UCSD-AML1 (cell line): ENCODE results near the gene ORAI1.
"Not testable (repeated sequence)": the region's sequence is repeated elsewhere in the genome, so short reads cannot be mapped to it uniquely, and the experiment has no call there.

Source experiments
- DNase-seq: peaks from one replicate; lab custom pipeline; 2025; ENCODE audit not compliant: unreplicated experiment; lab: John Stamatoyannopoulos, UW

The ORAI1 gene

GRCh38 chr12:121648458-121649028, 22.2 kb downstream of the ORAI1 start:
- no peak for DNase-seq

- DNase-seq, result no peak
These were observed 23.0 kb downstream of the ORAI1 start for GRCh38 chr12:121649322-121649721.

GRCh38 chr12:121649819-121650353, 23.6 kb downstream of the ORAI1 start:
- peak; percentile 42 for DNase-seq

GRCh38 chr12:121651320-121651719, 25.0 kb downstream of the ORAI1 start:
- DNase-seq, result no peak

GRCh38 chr12:121652767-121653497, 26.6 kb downstream of the ORAI1 start:
- DNase-seq, result no peak

- DNase-seq, result no peak
These were observed 27.7 kb downstream of the ORAI1 start for GRCh38 chr12:121653999-121654398.

GRCh38 chr12:121656122-121656521, 29.8 kb downstream of the ORAI1 start:
- no peak for DNase-seq

- DNase-seq, result no peak
These were observed 31.1 kb downstream of the ORAI1 start for GRCh38 chr12:121657305-121658008.

GRCh38 chr12:121661353-121662105, 35.2 kb downstream of the ORAI1 start:
- not testable (repeated sequence) for DNase-seq

GRCh38 chr12:121663610-121663929, 37.2 kb downstream of the ORAI1 start:
- no peak for DNase-seq

GRCh38 chr12:121666829-121667228, 40.5 kb downstream of the ORAI1 start:
- not testable (repeated sequence) for DNase-seq

- peak; percentile 57 for DNase-seq
These were observed 42.6 kb downstream of the ORAI1 start for GRCh38 chr12:121668750-121669520.

GRCh38 chr12:121669521-121669900, 43.2 kb downstream of the ORAI1 start, which contains the start of gene MORN3:
Gene MORN3 (minus strand): TSS chr12:121669654. CDS start chr12:121669483, 171 bp downstream.
- no peak for DNase-seq

- DNase-seq, result no peak
These were observed 46.7 kb downstream of the ORAI1 start for GRCh38 chr12:121673013-121673511.

- no peak for DNase-seq
These were observed 49.9 kb downstream of the ORAI1 start for GRCh38 chr12:121676190-121676589.

- DNase-seq, result no peak
These were observed 52.0 kb downstream of the ORAI1 start for GRCh38 chr12:121678305-121678704.

GRCh38 chr12:121678716-121679300, 52.5 kb downstream of the ORAI1 start:
- no peak for DNase-seq

GRCh38 chr12:121679661-121680197, 53.4 kb downstream of the ORAI1 start:
- DNase-seq, result not testable (repeated sequence)

- no peak for DNase-seq
These were observed 62.6 kb downstream of the ORAI1 start for GRCh38 chr12:121688966-121689365.

GRCh38 chr12:121689430-121689829, 63.1 kb downstream of the ORAI1 start:
- DNase-seq, result no peak
